ENCODE results near the gene STARD3NL. TPM values are rescaled to one million over a fixed set of nuclear protein-coding genes. Genes with fewer than 3 reads are reported as not detected.

Gene STARD3NL
- total and polyA plus RNA-seq, 2 of the 13 experiments (the other 11 are each of a cell fraction or from before 2014, with no cell fraction given), result 37.3 to 42.3 TPM

GRCh38 chr7:38192327-38192726, 14.3 kb downstream of the STARD3NL start:
- H3K36me3 ChIP-seq (replicated peaks in 1 of 2; ENCODE audit: control insufficient read depth in 1 of 2, insufficient read depth in 2 of 2, low read length in 2 of 2), result no peaks in the 10 kb centered on the region
- in situ Hi-C loops (cut with HindIII; ENCODE audit: extremely low pct_ligation_motif_present, low pct_unique_long_range_greater_than_20kb), result no loop called here
- no peak for ATAC-seq
- no peak overlapping the region for H2AFZ ChIP-seq (ENCODE audit: low read length)
- POLR2A ChIA-PET, result no interaction called here
- peaks cover 12% of the 10 kb centered on the region; the same call in 1 of the 2 replicates for H3K9me3 ChIP-seq (ENCODE audit: low read length)
- CTCF ChIA-PET (ENCODE audit: low intra/inter-chr PET ratio, low total read pairs), result no interaction called here
- H3K27ac ChIP-seq (ENCODE audit: extremely low read length, insufficient read depth, low read length), result no peak overlapping the region
- WGBS (ENCODE audit: low lambda C conversion rate), result 100% methylated on average over 2 of the region's 2 CpGs
- H3K4me3 ChIP-seq (replicated peaks in 1 of 3; ENCODE audit: insufficient read depth in 1 of 3, low read depth in 2 of 3, low read length in 3 of 3), result no peak overlapping the region
- H3K4me2 ChIP-seq (ENCODE audit: low read depth, low read length), result no peak overlapping the region
- 0 out of 2 replicates have a peak, but pooled peaks cover 2% of the 10 kb centered on the region for H4K20me1 ChIP-seq (ENCODE audit: insufficient read depth, low read length)
- intact Hi-C loops (cut with micrococcal nuclease; ENCODE audit: unreplicated experiment), result no loop called here
- BruUV-seq (replicated peaks), result no TSS peak
- DNase-seq (ENCODE audit: low spot score), result no peak
- no peak for FAIRE-seq
- 0 out of 2 replicates have a peak, but pooled peaks cover 7% of the 10 kb centered on the region for H3K4me1 ChIP-seq (ENCODE audit: insufficient read depth, low read length)
- H3K27me3 ChIP-seq (ENCODE audit: control insufficient read depth in 1 of 2, insufficient read depth in 2 of 2, low read length in 2 of 2), result no peaks in the 10 kb centered on the region
- peaks cover 9% of the 10 kb centered on the region for H3K79me2 ChIP-seq (ENCODE audit: insufficient read depth, low read length)
- H3K9ac ChIP-seq (ENCODE audit: insufficient read depth, low read depth, low read length), result no peak overlapping the region
- no peak for TF ChIP-seq ZNF660 (CRISPR knock-in tag; IDR thresholded peaks at IDR 0.05; ENCODE audit: borderline replicate concordance, low read depth)
- no peak for TF ChIP-seq KMT2A (CRISPR knock-in tag; IDR thresholded peaks at IDR 0.05)
- TF ChIP-seq FOXO1 (CRISPR knock-in tag; IDR thresholded peaks at IDR 0.05), result no peak
- no peak for TF ChIP-seq REL (CRISPR knock-in tag; conservative IDR thresholded peaks at IDR 0.05)
- TF ChIP-seq ZNF382 (CRISPR knock-in tag; IDR thresholded peaks at IDR 0.05; ENCODE audit: borderline replicate concordance), result no peak
- TF ChIP-seq BCLAF1 (IDR thresholded peaks at IDR 0.05), result no peak
- no peak for TF ChIP-seq ARID5B (CRISPR knock-in tag; IDR thresholded peaks at IDR 0.05)
- TF ChIP-seq ERF (CRISPR knock-in tag; IDR thresholded peaks at IDR 0.05), result no peak
- TF ChIP-seq TRAFD1 (CRISPR knock-in tag; IDR thresholded peaks at IDR 0.05; ENCODE audit: borderline replicate concordance), result no peak
- TF ChIP-seq KLF12 (CRISPR knock-in tag; IDR thresholded peaks at IDR 0.05; ENCODE audit: borderline replicate concordance), result no peak
